T-helper 2 cell treated with Interferon-gamma antibody and Interleukin-4, amounts not matched to agents 100 ng/mL and 5 ng/mL, for 36 hours (primary cell): Measurements from ENCODE around the gene MLLT3. TPM values are rescaled to one million over a fixed set of nuclear protein-coding genes. Genes with fewer than 3 reads are reported as not detected.

ENCODE experiments used
- intact Hi-C: fragments of 100-400 bp; cut with micrococcal nuclease; formaldehyde crosslinking; loops from one replicate; pipeline ENCODE4 v1.15.1; 2023
- total RNA-seq: library from RNA; stranded (reverse); gene quantifications from 2 replicates; pipeline ENCODE4 v1.2.3, GENCODE V29; 2022

Gene MLLT3
- total RNA-seq, 1 donor from 2014 or later = 36.5 TPM

- intact Hi-C loops = no loop called here
Observed at GRCh38 chr9:20292002-20292401, 330.3 kb downstream of the MLLT3 start.

Other genes with a start within 250 kb of the MLLT3 start
- gene FOCAD, start 61.8 kb upstream of the MLLT3 start, total RNA-seq = 30.6 and 34.6 TPM in 2 replicates